GM21367 (cell line): ENCODE measurements around the gene TBC1D26.
"Not testable (repeated sequence)": the region's sequence is repeated elsewhere in the genome, so short reads cannot be mapped to it uniquely, and the experiment has no call there.

Source experiments
- ATAC-seq: cut with Tn5 transposase; IDR thresholded peaks from one replicate; pipeline ENCODE4 v1.9.1; 2021; ENCODE audit not compliant: unreplicated experiment

Gene TBC1D26

GRCh38 chr17:15731900-15732299 is at the start of gene TBC1D26:
Gene TBC1D26, plus strand, starts transcription at chr17:15732283. Its CDS starts 3,066 bp downstream, at chr17:15735349.
- not testable (repeated sequence) for ATAC-seq

- ATAC-seq, result not testable (repeated sequence)
These were observed 48.9 kb upstream of the TBC1D26 start for GRCh38 chr17:15683135-15683534.

DNA sequence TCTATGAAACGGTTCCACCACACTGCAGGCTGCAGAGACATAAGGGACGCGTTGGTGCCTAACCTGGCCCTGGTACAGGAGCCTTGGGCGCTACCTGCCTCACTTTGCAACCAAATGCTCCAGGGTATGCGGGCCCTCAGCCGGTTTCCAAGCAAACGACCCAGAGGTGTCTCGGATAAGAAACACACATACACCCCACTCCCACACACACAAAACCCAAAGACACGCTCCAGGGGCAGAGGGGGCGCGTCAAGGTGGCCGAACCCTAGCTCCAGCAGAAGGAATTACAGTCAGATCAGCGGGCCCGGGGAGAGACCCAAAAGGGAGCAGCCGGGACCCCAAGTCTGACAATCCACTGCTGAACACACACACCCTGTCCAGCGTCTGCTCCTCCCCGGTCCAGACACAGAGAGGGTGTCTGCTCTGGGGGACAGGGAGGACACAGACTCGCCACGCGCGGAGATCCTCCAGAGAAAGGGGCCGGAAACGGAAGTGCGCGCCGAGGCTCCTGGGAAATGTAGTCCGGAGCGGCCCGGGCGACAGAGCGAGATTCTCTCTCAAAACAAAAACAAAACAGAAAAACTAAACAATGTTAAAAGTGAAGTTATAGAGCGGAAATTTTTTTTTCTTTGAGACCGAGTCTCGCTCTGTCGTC is 48.1 kb upstream of the TBC1D26 start, which contains the start of gene TRIM16:
TSS of gene TRIM16 (minus strand) at position 488 of the 655 bp plus-strand sequence. CDS start 32,702 bp downstream, outside the sequence.
- ATAC-seq, result peak; percentile 79

- not testable (repeated sequence) for ATAC-seq
These were observed 44.6 kb upstream of the TBC1D26 start for GRCh38 chr17:15687494-15687893.

- ATAC-seq, result not testable (repeated sequence)
These were observed 33.1 kb upstream of the TBC1D26 start for GRCh38 chr17:15698967-15699366.

- ATAC-seq, result peak; percentile 98
These were observed 32.6 kb upstream of the TBC1D26 start, which contains the start of gene ZNF286A for GRCh38 chr17:15699413-15699924. Gene ZNF286A, plus strand, starts transcription at chr17:15699752. Its CDS starts 578 bp downstream, at chr17:15700330.

DNA sequence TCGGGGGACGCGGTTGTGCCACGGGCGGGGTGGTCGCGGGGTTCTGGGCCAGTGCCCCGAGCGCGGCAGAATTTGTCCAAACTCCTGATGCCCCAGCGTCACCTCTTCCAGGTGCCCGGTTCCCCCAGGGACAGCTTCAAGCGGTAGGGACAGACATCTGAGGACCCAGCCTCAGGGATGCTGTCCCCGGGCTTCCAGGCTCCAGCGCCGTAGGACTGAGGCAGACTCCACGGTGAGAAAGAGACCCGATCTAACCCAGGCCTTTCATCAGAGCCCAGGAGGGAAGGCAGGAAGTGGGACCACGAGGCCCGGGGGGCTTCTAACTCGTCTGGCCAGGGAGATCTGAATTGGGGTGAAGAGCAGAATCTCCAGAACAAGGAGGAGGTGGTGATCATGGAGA is 32.1 kb upstream of the TBC1D26 start:
- ATAC-seq, result not testable (repeated sequence)

GRCh38 chr17:15704239-15704638 is 27.8 kb upstream of the TBC1D26 start:
- not testable (repeated sequence) for ATAC-seq

- ATAC-seq, result not testable (repeated sequence)
These were observed 27.3 kb upstream of the TBC1D26 start for GRCh38 chr17:15704813-15705212.

DNA sequence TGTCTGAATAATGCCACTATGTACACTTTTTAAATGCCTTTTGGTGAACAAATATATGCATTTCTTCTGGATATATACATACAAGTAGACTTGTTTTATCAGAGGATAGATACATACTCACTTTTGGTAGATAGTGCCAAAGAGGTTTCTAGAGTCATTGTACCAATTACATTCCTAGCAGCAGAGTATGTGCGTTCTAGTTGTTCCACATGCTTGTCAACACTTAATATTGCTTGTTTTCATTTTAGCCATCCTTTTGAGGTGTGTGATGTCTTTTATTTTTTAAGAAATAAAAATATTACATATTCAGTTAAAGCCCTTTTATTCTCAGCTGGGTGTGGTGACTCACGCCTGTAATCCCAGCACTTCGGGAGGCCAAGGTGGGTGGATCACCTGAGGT is 23.2 kb upstream of the TBC1D26 start:
- ATAC-seq, result not testable (repeated sequence)

DNA sequence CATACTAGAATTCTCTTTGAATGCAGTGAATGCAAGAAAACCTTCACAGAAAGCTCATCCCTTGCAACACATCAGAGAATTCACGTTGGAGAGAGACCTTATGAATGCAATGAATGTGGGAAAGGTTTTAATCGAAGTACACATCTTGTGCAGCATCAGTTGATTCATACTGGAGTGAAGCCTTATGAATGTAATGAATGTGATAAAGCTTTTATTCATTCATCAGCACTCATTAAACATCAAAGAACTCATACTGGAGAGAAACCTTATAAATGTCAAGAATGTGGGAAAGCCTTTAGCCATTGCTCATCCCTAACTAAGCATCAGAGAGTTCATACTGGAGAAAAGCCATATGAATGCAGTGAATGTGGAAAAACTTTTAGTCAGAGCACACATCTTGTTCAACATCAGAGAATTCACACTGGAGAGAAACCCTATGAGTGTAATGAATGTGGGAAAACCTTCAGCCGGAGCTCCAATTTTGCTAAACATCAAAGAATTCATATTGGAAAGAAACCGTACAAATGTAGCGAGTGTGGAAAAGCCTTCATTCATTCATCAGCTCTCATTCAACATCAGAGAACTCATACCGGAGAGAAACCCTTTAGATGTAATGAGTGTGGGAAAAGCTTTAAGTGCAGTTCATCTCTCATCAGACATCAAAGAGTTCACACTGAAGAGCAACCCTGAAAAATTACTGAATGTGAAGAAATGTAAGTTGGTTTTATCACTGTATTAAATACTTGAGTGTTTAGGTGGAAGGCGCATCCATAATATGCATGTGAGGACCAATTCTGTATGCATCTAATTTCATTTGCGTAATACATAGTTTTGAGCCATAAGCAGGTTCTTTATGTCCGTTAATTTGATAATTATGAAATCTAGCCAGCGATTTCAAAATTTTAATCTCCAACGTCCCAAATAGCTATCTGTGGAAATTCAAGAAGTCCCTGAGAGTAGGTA is 15.2 kb upstream of the TBC1D26 start:
- not testable (repeated sequence) for ATAC-seq

DNA sequence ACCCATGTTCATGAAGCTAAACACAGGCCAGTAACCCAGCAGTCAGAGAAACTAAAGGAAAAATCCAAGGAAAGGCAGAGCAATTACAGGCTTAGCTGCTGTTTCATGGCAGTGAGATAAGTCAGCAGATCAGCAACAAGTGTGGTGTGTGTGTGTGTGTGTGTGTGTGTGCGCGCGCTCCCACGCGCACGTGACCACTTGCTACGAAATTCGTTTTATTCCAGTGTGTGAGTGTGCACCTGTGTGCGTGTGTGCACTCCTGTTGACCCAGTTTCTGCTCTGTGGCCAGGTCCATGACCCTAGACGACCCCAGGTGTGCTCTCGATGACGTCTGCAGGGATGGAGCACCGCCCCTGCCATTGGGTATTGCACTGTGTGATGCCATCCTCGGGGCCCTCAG is 1.5 kb upstream of the TBC1D26 start:
- not testable (repeated sequence) for ATAC-seq

DNA sequence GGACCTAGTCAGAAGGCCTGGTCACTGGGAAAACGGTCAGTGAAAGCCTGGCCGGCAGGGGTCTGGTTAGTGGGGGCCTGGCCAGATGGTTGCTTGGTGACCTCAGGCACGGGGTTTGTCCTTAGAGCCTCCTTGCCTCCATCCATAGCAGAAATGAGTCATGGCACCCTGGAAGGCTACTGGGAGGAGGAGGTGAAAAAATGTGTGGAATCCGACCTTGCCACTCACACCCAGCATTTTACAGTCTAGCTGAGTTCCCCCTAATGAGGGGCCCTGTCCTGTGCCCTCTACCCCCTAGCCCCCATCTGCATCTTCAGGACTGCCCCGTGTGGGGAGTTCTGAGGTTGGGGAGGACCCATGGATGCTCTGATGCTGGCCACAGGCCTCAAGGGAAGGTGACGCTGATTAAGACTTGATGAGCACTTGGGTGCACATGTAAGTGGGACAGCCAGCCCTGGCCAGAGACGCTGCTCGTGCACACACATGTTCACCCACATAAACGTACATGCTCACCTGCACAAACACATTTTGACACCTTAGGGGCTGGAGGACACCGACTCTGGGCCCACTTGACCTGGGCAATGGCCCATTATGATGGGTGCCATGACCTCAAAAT is 1.2 kb downstream of the TBC1D26 start:
- not testable (repeated sequence) for ATAC-seq

DNA sequence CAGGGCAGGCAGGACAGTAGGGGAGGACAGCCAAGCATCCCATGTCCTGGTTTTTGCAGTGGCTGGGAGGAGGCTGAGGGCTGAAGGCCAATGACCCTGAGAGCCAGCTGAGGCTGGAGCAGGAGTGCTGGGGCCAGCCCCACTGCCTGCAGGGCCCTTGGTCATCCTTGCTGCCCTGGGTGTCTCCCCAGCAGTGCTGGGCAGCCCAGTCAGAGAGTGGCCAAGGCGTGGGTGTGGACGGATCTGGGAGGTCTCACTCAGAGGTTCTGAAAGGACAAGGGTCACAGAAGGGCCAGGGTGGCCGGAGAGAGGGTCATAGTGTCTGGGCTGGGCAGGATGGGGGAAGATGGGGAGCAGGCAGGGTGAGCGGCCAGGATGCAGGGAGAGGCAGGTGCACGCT is 4.5 kb downstream of the TBC1D26 start:
- ATAC-seq, result not testable (repeated sequence)

DNA sequence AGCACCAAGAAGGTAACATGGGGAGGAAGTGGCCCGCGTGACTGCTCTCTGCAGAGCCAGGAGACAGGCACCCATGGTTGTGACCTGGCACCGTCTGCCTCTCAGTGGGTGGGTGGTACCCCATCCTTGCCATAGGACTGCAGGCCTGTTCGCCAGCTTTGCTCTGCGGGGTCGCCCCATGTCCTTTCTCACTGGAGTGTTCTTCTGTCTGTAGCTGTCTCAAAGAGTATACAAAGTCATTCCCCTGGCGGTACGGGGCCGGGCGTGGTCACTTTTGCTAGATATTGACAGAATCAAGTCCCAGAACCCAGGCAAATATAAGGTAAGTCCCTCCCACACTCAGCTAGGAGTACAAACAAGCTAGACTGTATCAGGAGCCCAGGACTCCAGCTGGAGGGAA is 6.0 kb downstream of the TBC1D26 start:
- ATAC-seq, result no peak

DNA sequence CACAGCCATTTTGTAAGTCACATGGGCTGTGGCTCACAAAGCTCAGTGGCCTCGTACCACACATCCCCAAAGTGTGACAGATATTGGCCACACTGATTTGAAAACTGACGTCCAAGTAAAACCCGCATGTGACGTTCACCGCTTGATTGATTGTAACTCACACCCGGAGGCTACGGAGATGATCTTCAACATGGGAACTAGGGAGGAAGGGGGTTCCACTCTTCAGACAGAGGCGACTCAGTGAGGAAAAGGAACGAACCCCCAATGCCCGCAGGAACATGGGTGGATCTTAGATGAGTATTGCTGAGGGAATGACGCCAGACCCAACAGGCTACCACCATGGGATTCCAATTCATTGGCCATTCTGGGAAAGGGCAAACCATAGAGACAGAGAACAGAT is 7.2 kb downstream of the TBC1D26 start:
- ATAC-seq, result not testable (repeated sequence)

GRCh38 chr17:15740041-15740440 is 8.0 kb downstream of the TBC1D26 start:
- ATAC-seq, result not testable (repeated sequence)

DNA sequence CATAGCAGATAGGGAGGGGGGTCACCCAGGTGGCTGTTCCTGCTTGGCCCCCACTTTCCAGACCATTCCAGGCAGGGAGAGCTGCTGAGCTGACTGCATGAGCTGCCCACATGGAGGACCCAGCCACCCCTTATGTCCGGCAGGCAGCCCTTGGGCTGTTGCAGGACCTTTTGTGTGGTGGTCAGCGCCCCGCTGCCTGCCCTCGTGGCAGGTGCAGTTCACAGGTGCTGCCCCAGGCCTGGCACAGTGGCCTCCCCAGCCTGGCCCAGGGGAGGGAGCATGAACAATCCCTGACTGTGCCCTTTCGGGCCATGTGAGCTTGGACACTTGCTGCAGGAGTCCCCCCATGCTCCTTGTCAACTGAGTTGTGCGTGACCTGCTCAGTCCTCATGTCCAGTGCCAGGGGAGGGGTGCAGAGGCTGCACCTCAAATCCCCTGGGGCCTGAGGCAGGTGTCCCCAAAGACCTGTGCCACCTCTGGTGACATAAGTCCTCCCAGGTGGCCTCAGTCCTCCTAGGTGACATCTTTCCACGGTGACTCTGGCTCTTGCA is 8.6 kb downstream of the TBC1D26 start:
- no peak for ATAC-seq

DNA sequence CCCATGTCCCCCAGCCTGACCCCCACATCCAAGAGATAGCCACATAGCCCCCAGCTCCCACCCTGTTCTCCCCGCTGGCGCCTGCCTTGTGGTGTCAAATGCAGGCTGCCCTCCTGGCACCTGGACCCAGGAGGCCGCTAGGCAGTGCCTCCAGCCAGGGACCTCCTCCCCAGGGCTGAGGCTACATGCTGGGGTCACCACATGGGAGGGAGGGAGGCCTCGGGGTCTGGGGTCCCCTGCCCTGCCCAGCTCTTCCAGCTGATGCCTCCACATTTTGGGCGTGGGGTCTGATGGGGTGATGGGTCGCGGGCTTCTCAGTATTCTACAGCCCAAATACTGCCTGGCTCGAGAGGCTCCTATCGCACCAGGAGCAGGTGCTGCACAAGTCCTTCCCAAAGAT is 9.5 kb downstream of the TBC1D26 start:
- no peak for ATAC-seq

GRCh38 chr17:15742051-15742795 is 10.1 kb downstream of the TBC1D26 start:
- ATAC-seq, result no peak
